Measurements from ENCODE around the gene LRP1-AS. TPM values are rescaled to one million over a fixed set of nuclear protein-coding genes. Genes with fewer than 3 reads are reported as not detected.

LRP1-AS gene
- total RNA-seq, 1 experiment from 2014 or later: not detected

DNA sequence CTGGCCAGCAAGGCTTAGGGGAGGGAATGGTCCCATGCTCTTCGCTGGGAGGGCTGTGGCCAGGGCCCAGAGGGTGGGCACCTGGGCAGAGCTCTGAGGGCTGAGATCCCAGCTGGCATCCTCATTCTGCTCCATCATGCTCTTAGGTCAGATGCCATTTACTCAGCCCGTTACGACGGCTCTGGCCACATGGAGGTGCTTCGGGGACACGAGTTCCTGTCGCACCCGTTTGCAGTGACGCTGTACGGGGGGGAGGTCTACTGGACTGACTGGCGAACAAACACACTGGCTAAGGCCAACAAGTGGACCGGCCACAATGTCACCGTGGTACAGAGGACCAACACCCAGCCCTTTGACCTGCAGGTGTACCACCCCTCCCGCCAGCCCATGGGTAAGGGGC, 30.8 kb upstream of the LRP1-AS start:
- Histone ChIP-seq H3K9me3 (ENCODE audit: control insufficient read depth in 1 of 2, insufficient read depth in 1 of 2, low read depth in 1 of 2, low read length in 2 of 2) (no peaks in the 10 kb centered on the region), H2AFZ (ENCODE audit: low read depth, low read length, poor library complexity, severe bottlenecking) (no peak overlapping the region), H3K27me3 (ENCODE audit: insufficient read depth, low read length) (no peaks in the 10 kb centered on the region), H3K9ac (ENCODE audit: low read length) (no peak overlapping the region), H3K4me2 (ENCODE audit: low read length) (no peak overlapping the region), H3K4me3 (replicated peaks in 1 of 2; ENCODE audit: low read depth in 1 of 2, low read length in 2 of 2) (no peak overlapping the region), H3K27ac (ENCODE audit: low read depth, low read length) (no peak overlapping the region), H3K79me2 (ENCODE audit: insufficient read depth, low read length) (no peaks in the 10 kb centered on the region), H3K9me2 (ENCODE audit: insufficient read depth) (no peaks in the 10 kb centered on the region), H3K4me1 (ENCODE audit: control insufficient read depth in 1 of 2, insufficient read depth in 2 of 2, low read length in 2 of 2) (peaks cover 18 to 33% of the 10 kb centered on the region in 2 experiments), H4K20me1 (ENCODE audit: insufficient read depth) (no peaks in the 10 kb centered on the region), H3K36me3 (ENCODE audit: control insufficient read depth in 1 of 2, insufficient read depth in 2 of 2, low read length in 2 of 2) (no peaks in the 10 kb centered on the region; a peak in 1 of 4 replicates)
- ChIA-PET POLR2A (no interaction called here), CTCF (no interaction called here), RAD21 (ENCODE audit: low non-redundant PET in 1 of 2, low total read pairs in 2 of 2, uncharacterized antibody in 2 of 2, unreplicated experiment in 2 of 2) (no interaction called here)
- ATAC-seq (no peak), DNase-seq (ENCODE audit: low read depth, low spot score) (no peak)
- no peak for TF ChIP-seq SIN3A (IDR thresholded peaks at IDR 0.05; ENCODE audit: low read depth)
- TF ChIP-seq YY1 (IDR thresholded peaks at IDR 0.05; ENCODE audit: extremely low read depth, insufficient replicate concordance, low read depth, low read length): no peak
- TF ChIP-seq RAD21 (IDR thresholded peaks at IDR 0.05; ENCODE audit: low read depth): no peak
- no peak for TF ChIP-seq ZNF274 (IDR thresholded peaks at IDR 0.05; ENCODE audit: low read depth, low read length)
- TF ChIP-seq CEBPB (IDR thresholded peaks at IDR 0.05; ENCODE audit: low read depth): no peak
- TF ChIP-seq, protein P1, sequence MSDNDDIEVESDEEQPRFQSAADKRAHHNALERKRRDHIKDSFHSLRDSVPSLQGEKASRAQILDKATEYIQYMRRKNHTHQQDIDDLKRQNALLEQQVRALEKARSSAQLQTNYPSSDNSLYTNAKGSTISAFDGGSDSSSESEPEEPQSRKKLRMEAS (IDR thresholded peaks at IDR 0.05): no peak
- no peak for TF ChIP-seq ELF1 (IDR thresholded peaks at IDR 0.05; ENCODE audit: borderline replicate concordance, low read depth)
- no peak for TF ChIP-seq FOSL1 (IDR thresholded peaks at IDR 0.05; ENCODE audit: low read depth)
- TF ChIP-seq, protein P2, sequence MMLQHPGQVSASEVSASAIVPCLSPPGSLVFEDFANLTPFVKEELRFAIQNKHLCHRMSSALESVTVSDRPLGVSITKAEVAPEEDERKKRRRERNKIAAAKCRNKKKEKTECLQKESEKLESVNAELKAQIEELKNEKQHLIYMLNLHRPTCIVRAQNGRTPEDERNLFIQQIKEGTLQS (IDR thresholded peaks at IDR 0.05): no peak
- TF ChIP-seq TCF7L2 (IDR thresholded peaks at IDR 0.05; ENCODE audit: borderline replicate concordance, extremely low read depth, insufficient read depth, insufficient read length): no peak
- no peak for TF ChIP-seq POLR2AphosphoS5 (IDR thresholded peaks at IDR 0.05; ENCODE audit: low read depth, low read length)
- TF ChIP-seq, protein P3, sequence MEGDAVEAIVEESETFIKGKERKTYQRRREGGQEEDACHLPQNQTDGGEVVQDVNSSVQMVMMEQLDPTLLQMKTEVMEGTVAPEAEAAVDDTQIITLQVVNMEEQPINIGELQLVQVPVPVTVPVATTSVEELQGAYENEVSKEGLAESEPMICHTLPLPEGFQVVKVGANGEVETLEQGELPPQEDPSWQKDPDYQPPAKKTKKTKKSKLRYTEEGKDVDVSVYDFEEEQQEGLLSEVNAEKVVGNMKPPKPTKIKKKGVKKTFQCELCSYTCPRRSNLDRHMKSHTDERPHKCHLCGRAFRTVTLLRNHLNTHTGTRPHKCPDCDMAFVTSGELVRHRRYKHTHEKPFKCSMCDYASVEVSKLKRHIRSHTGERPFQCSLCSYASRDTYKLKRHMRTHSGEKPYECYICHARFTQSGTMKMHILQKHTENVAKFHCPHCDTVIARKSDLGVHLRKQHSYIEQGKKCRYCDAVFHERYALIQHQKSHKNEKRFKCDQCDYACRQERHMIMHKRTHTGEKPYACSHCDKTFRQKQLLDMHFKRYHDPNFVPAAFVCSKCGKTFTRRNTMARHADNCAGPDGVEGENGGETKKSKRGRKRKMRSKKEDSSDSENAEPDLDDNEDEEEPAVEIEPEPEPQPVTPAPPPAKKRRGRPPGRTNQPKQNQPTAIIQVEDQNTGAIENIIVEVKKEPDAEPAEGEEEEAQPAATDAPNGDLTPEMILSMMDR (IDR thresholded peaks at IDR 0.05 in 2 of 3, conservative IDR thresholded peaks at IDR 0.05 in 1 of 3; ENCODE audit: borderline replicate concordance in 1 of 3, insufficient read depth in 1 of 3, low read depth in 2 of 3, low read length in 2 of 3): no peak
- intact Hi-C loops (cut with micrococcal nuclease): no loop called here
- no TSS peak for BruUV-seq (replicated peaks)

Data from HCT116 (cell line).